DOHH2 (cell line): Measurements from ENCODE around the gene PHF2.

Source experiments
- EZH2phosphoT487 ChIP-seq: fragments of 200-600 bp; sonication (generic); IDR thresholded peaks from 2 replicates; pipeline ENCODE4 v1.6.1; 2017; ENCODE audit warnings: borderline replicate concordance, mild to moderate bottlenecking, antibody characterized with exemption, low read length, moderate library complexity, mixed read lengths
- TF ChIP-seq, protein P1 (sequence below): fragments of 200-600 bp; sonication (generic); IDR thresholded peaks from one replicate; pipeline ENCODE4 v1.5.1; 2014; ENCODE audit warnings: antibody characterized with exemption, mild to moderate bottlenecking, low read depth, low read length; ENCODE audit not compliant: poor library complexity, severe bottlenecking

GRCh38 chr9:93624431-93624834, 48.0 kb downstream of the PHF2 start:
- TF ChIP-seq, protein P1, sequence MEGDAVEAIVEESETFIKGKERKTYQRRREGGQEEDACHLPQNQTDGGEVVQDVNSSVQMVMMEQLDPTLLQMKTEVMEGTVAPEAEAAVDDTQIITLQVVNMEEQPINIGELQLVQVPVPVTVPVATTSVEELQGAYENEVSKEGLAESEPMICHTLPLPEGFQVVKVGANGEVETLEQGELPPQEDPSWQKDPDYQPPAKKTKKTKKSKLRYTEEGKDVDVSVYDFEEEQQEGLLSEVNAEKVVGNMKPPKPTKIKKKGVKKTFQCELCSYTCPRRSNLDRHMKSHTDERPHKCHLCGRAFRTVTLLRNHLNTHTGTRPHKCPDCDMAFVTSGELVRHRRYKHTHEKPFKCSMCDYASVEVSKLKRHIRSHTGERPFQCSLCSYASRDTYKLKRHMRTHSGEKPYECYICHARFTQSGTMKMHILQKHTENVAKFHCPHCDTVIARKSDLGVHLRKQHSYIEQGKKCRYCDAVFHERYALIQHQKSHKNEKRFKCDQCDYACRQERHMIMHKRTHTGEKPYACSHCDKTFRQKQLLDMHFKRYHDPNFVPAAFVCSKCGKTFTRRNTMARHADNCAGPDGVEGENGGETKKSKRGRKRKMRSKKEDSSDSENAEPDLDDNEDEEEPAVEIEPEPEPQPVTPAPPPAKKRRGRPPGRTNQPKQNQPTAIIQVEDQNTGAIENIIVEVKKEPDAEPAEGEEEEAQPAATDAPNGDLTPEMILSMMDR = no peak
- no peak for TF ChIP-seq EZH2phosphoT487
